Mucosa of gallbladder (tissue), 1 donor: ENCODE results near the gene AMER3. TPM values are rescaled to one million over a fixed set of nuclear protein-coding genes. Genes with fewer than 3 reads are reported as not detected.

Experiments
- DNase-seq: peaks from one replicate; pipeline ENCODE4 v3.0.0-alpha.2; 2020; ENCODE audit warnings: low spot score
- total RNA-seq: library from RNA; stranded (reverse); gene quantifications from one replicate; pipeline ENCODE4 v1.2.1, GENCODE V29; 2021
- donor health status: DM: no; HTN: no; CAD: no.

AMER3 gene
- total RNA-seq, 1 donor from 2014 or later: 0.03 TPM

DNA sequence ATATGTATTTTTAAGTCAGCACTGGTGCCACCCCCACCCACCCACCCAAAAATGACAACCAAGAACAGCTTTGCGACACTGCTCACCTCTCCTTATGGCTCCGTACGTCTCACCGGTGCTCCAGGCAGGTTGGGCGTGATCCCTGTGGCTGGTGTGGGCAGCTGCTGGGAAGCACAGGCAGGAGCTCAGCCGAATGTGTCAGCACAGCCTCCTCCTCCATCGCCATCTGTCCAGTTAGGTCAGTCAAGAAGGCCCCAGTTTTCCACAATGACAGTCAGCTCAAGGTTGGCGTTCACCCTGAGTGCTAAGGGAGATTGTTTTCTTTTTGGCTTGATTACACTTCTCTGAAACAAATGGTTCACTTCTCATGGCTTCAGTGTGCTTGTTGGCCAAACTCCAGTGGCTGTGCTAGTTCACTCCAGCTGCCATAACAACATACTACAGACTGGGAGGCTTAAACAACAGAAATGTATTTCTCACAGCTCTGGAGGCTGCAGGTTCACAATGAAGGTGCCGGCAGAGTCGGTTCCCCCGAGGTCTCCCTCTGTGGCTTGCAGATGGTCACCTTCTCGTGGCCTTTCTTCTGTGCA, 30.2 kb downstream of the AMER3 start:
- no peak for DNase-seq

- no peak for DNase-seq
Observed at GRCh38 chr2:130786076-130786475, 30.7 kb downstream of the AMER3 start.

DNA sequence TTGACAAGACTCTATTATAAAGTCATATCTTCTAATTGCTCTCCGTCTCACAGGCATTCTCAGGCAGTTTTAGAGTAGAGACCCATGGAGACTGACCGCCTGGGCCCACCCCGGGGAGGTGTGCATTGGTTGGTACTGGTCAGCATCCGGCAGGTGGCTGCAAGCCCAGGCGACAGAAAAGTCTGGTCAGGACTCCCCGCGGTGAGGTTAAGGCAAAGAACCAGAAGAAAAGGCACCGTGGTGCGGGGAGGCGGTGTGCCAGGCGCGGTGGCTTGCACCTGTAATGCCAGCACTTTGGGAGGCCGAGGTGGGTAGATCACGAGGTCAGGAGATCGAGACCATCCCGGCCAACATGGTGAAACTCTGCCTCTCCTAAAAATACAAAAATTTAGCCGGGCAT, 32.5 kb downstream of the AMER3 start:
- no peak for DNase-seq

DNA sequence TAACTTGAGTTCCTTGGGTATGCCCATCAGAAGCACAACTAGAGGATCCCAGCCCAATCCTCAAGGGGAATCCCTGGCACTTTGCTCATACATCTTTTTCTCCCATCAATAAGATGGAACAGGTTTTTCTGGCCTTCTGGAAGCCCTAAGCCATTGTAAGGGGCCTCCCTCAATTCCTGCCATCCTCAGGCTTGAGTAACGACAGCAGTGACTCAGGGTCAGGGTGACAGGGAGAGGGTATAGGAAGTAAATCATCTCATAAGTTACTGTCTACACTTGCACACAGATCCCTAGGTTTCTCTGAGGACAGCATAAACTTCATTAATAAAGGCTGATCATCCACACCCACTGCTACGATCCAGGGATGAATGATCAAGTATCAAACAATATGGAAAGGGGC, 35.0 kb downstream of the AMER3 start:
- DNase-seq: no peak

DNA sequence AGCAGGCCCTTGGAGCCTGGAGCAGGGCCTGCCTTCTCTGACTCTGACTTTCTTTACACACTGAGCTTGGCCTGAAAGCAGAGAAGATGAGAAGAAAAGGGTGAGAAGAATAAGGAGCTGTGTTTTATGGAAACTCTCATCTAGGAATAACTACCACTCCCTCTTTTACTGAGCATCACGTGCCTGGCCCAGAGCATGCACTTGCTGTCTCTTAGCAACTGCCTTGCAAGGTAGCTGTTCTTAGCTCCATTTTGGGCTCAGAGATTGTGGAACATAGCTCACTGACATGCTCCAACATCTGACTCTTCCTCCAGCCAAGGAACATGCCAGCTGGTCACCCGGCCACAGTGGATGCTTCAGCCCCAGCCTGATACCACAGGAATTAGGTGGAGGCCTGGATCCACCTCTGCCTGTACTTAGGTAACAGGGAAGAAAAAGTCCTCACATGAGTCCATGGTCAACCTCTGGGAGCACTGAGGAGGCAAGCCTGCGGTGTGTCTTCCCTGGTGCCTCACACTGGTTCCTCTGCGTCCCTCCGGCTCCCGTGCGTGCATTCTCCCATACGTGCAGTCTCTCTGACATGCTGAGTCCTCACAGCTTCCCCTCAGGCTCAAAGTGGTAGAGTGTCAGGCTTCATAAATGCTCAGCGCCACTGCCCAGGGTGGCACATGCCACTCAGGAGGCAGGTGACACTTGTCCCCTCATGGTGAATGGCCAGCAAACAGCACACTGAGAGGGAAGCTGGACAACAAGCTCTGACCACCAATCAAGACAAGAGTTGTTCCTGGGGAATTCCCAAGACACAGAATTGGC, 35.7 kb downstream of the AMER3 start:
- DNase-seq: no peak

DNA sequence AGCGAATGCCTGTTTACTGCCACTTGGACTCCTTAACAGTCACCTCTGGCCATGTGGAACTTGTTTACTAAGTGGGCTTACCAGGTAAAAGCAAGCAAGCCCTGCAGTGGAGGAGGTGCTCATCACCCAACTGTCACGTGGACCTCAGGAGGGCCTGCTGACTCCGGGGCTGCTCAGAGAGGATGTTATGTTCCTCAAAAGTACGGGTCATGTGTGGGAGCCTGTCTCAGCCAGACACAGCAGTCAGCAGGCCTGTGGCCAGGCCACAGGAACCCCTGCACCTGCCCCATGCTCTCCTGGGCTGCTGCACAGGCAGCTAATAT, 36.2 kb downstream of the AMER3 start:
- DNase-seq: no peak

DNA sequence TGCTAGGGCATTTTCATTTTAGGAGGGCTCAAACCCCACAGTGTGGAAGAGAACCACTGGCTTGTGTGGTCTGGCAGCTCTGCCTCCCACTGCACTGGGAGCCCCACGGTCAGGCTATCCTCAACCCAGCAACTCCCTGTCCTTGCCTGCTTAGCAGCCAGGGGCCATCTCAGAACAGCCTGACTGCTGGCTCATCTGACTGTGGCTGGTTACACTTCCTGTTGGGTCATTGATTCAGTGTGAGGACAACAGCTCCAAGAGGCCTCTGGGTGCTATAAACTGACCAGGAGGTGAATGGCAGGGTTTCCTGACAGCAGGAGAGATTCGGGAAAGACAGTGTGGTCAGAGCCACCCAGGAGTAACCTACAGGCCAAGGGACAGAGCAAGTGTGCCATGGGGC, 40.1 kb downstream of the AMER3 start:
- no peak for DNase-seq

GRCh38 chr2:130796290-130796689, 41.0 kb downstream of the AMER3 start:
- DNase-seq: no peak

DNA sequence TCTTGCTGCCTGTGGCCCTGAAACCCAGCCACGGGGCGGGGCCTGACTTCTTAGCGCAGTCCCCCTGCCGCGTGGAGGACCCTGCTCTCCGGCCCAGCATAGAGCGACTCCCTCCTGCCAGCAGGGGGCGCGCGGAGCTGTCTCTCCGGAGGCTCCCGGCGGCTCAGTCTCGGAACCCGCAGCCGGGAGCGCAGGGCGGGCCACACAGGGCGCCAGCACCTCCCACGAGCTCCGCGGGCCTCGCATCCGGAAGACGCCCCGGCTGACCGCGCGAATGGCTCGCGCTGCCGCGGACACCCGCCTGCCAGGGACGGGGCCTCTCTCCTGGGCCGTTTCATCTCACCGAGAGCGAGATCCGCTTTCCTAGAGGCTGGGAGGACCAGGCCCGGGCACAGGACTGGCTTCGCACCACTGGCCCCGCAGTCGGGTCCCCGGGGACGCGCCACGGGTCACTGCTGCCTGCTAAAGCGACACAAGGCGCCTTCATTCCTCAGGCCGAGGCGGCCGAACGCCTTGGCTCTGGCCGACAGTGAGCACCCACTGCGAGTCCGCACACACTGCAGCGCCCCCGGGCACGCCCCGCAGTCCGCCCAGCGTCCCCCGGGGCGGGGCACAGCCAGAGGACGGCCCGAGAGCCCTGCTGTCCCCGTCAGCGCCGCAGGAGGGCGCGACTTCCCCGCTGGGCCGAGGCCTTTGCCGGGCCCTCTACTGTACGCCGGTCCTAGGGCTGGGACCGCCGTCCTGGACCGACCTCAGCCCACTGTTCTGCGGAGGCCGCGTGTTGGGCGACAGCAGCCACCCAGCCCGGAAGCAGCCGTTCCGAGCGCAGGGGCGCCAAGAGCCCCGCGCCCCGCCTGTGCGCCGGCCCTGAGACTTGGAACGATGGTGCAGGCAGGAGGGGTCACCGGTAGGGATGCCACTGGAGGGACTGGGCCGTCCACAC, 42.4 kb downstream of the AMER3 start:
- peak; percentile 90 for DNase-seq

DNA sequence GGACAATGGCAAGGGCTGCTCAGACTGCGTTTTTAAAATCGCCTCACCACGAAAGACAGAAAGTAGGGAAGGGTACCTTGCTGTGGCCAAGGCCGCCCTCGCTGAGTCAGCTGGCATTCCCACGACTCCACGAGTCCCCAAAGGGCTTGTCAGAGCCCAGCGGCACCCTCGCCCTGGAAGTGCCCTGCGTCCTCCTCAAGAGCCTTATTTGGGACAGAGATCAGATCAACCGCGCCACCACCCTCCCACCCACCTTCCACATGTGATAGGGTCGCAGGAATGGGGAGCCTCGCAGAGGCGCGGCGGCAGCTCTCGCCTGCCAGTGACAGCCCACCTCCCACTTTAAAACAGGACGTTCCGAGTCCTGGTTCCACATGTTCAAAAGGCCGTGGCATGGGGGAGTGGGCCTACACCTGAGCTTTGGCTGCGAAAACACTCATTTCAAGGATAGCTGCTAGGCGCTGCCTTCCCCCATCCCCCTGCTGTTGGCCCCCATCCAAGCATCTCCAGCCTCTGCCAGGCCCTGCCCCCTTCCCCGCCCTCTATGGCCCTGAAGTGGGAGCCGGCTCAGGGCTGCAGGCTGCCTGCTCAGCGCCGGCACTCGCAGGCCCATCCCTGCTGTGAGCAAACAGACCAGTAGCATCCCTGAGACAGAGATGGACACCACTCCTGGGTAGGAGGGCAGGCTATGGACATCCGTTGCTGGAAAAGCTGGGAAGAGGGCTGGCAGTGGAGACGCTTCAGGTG, 43.3 kb downstream of the AMER3 start:
- DNase-seq: no peak

DNA sequence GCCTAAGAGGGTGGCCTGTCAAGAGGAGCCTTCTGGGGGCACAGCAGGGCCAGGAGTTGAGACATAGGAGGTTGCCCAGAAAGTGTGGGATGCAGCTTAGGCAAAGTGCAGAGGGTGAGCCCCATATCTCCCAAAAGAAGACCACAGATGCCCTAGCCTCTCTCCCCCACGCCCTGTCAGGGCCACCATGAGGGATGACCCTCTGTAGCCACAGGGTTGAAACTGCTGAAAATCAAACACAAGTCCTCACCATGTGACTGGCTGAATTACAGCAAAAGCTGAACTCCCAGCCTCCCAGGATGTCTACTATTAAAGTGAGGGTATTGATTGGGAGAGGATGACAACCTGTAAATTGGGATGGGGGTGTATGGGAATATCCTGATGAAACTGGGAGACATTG, 44.0 kb downstream of the AMER3 start:
- DNase-seq: no peak

GRCh38 chr2:130805613-130806012, 50.3 kb downstream of the AMER3 start:
- DNase-seq: no peak

DNA sequence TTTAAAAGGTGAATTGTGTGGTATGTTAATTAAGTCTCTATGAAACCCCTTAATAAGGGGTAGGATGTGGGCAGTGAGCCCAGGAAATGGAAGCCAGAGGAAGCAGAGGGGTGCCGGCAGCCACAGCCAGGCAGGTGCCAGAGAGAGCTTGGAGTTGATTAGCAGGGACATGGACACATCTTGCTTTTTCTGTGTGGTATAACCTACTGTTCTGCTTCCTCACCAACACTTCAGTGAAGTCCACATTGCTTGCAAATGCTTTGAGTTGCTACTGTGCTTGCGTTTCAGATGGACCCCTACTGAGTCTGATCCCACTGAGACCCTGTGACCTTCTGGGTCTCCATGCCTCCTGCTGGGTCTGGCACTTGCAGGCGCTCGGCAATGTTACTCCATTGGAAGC, 51.0 kb downstream of the AMER3 start:
- no peak for DNase-seq

DNA sequence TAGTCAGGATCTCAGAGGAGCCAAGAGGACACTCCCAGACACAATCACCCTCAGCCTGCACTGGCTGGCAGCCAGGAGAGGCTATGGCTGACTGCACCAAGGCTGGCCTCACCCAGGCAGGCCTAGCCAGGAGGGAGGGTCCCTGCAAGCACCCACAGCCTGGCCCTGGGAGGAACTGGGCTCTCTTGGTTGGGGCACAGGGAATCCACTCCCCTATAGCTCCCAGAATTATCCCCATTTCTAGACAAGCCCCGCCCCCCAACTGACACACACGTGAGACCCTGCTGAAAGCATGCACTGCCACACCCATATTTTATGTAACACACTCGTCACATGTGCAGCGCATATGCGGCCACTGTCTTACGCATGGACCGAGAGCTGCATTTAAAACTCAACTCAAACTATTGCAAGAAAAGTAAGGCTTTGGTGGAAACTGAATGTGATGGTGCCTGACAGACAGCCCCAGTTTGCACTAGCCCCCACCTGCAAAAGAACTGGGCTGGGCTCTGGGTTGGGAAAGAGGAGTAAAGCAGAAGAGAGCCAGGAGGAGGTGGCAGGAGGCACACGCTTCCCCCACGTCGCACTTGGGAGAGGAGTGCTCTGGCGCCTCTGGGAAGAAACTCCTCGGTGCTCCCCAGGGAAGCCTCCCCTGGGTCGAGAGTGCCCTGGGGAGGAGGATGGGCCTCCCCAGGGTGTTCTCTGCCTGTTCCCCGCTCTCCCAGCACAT, 52.5 kb downstream of the AMER3 start:
- DNase-seq: no peak

DNA sequence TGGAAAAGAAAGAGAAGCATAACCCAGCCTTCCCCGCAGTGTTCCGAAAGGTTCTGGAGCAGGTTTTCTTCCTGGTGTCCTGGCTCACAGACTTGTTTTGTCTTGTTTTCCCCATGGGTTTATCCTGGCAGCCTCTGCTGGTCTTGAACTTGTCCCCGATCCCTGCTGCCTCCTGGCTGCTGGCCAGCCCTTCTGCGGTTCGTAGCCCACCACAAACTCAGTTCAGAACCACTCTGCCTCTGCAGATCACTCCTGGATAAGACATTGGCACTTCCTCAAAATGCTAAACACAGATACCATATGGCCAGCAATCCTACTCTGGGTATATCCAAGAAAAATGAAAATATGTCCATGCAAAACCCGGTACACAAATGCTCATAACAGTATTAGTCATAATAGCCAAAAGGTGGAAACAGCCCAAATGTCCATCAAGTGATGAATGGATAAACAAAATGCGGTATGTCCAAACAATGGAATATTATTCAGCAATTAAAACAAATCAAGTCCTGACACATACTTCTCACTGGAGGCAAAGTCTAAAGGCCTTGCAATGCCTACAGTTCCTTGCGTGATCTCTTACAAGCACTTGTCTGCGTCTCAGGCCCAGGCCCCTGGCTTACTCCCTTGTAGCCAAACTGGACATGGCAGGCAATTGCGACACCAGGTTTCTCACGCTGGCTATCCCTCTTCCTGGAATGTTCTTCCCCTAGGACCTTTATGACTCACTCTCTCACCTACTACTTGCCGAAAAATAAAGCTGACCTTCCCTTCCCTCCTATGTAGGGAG, 53.3 kb downstream of the AMER3 start:
- DNase-seq: no peak

DNA sequence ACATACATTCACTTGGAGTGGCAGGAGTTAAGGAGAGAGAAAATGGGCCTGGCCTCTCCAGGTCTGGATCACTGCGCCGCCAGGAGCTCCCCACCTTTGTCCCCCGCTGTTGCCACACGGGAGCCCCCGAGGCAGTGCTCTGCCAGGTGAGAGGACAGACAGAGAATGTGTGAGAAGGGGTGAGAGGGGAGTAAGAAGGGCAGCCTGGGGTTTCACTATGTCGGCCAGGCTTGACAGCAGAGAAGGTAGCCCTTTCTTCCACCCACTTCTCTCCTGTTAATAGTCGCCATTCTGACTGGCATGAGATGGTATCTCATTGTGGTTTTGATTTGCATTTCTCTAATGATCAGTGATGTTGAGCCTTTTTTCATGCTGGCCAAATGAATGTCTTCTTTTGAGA, 55.1 kb downstream of the AMER3 start:
- DNase-seq: no peak

- no peak for DNase-seq
Observed at GRCh38 chr2:130813722-130814121, 58.4 kb downstream of the AMER3 start.

DNA sequence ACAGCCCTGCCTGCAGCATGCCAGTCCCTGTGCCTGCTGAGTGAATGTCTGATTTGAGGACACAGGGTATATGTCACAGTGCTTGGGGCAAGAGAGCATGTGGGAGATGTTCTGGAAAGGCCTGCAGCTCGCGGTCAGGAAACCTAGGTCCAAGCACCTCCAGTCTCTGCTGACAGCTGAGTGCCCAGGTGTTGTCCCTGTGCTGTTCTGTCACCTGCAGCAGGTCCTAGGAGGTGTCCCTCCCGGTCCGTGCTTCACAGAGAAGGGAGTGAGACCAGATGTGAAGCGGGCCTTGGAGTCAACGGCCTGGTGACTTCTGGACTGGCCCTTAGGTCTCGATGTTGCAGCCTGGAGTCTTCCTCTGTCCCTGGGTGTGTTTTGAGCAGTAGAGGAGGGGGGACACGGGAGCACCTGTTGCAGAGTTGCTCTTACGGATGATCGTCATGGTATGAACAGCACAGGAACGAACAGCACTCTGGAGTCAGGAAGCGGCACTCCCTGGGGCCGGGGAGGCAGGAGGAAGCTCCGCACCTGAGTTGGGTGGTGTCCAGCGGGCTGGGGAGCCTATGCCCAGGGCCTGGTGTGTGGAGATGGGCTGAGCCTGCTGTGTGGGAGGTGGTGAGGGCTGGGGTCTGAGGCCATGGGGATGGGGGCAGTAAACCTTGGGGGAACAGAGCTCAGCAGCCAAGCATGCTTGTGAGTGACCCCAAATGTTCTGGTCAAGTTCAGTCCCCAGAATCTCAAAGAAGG, 59.8 kb downstream of the AMER3 start:
- DNase-seq: no peak
